Measurements from ENCODE around the gene PLSCR1. TPM values are rescaled to one million over a fixed set of nuclear protein-coding genes. Genes with fewer than 3 reads are reported as not detected.

The PLSCR1 gene
- total RNA-seq, 4 donors from 2014 or later: 23.8 to 34.4 (median 26.4) TPM

DNA sequence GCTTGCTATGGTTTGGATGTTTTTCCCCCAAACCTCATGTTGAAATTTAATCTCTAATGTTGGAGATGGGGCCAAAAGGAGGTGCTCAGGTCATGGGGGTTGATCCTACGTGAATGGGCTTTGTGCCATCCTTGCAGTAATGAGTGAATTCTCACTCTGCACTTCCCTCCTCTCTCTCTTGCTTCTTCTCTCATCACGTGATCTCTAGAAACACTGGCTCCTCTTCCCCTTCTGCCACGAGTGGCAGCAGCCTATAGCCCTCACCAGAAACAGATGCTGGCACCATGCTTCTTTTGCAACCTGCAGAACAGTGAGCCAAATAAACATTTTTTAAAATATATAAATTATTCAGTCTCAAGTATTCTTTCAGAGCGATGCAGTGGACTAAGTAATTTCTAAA is 13.3 kb upstream of the PLSCR1 start:
- WGBS, 2 donors: 55 to 67% methylated on average over 4 of the region's 4 CpGs
- no peak overlapping the region for H3K4me3 ChIP-seq (ENCODE audit: low read depth, poor library complexity, severe bottlenecking)
- intact Hi-C loops (cut with DNase I; ENCODE audit: low total_unique reads): no loop called here
- TF ChIP-seq POLR2A (IDR thresholded peaks at IDR 0.05): no peak
- TF ChIP-seq, protein P1, sequence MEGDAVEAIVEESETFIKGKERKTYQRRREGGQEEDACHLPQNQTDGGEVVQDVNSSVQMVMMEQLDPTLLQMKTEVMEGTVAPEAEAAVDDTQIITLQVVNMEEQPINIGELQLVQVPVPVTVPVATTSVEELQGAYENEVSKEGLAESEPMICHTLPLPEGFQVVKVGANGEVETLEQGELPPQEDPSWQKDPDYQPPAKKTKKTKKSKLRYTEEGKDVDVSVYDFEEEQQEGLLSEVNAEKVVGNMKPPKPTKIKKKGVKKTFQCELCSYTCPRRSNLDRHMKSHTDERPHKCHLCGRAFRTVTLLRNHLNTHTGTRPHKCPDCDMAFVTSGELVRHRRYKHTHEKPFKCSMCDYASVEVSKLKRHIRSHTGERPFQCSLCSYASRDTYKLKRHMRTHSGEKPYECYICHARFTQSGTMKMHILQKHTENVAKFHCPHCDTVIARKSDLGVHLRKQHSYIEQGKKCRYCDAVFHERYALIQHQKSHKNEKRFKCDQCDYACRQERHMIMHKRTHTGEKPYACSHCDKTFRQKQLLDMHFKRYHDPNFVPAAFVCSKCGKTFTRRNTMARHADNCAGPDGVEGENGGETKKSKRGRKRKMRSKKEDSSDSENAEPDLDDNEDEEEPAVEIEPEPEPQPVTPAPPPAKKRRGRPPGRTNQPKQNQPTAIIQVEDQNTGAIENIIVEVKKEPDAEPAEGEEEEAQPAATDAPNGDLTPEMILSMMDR (IDR thresholded peaks at IDR 0.05): no peak
- no peak for DNase-seq (ENCODE audit: low spot score in 2 of 2)

DNA sequence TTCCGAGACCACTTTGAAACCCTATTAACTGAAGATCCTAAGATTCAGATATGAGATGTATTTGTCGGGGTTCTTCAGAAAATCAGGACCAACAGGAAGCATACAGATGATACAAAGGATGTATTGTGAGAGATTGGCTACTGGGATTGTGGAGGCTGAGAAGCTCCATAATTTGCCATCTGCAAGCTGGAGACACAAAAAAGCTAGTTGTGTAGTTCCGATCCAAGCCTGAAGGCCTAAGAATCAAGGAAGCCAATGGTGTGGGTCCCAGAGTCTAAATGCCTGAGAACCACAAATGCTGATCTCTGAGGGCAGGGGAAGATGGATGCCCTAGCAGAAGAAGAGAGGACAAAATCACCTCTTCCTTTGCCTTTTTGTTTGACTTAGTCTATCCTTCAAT is 10.9 kb upstream of the PLSCR1 start:
- no peak for DNase-seq (ENCODE audit: low spot score in 2 of 2)
- H3K4me3 ChIP-seq (ENCODE audit: low read depth, poor library complexity, severe bottlenecking): no peak overlapping the region
- 88 to 94% methylated on average over 3 of the region's 3 CpGs for WGBS, 2 donors
- intact Hi-C loops (cut with DNase I; ENCODE audit: low total_unique reads): no loop called here
- no peak for TF ChIP-seq POLR2A (IDR thresholded peaks at IDR 0.05)
- TF ChIP-seq, protein P1 (IDR thresholded peaks at IDR 0.05): no peak

DNA sequence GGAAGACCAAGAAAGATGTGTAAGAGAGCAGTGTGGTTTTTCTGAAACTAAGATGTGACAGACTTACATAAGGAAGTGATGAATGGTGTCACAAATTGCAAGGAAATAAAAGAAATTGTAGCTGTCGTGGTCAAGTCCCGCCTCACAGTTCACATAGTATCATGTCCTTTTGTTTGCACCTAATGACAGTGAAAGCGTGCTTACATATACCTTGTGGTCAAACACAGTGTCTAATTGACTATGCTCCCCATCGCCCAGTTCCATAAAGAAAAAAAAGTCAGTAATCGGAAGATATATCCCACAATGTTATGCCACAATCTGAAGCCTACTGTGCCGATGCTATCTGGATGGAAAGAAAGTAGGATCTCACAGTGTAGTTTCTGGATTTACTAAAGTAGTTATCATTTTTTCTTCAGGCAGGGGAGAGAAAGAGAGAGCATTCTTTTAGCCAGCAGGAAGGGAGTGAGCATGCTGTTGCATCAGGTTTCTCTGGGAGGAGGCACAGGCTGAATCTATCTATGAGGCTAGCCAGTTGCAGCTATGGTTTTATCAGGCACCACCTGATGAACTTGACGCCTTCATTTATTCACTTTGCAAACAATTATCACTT is 9.8 kb upstream of the PLSCR1 start:
- TF ChIP-seq, protein P1 (IDR thresholded peaks at IDR 0.05): no peak
- no peak for TF ChIP-seq POLR2A (IDR thresholded peaks at IDR 0.05)
- intact Hi-C loops (cut with DNase I; ENCODE audit: low total_unique reads): no loop called here
- DNase-seq (ENCODE audit: low spot score in 2 of 2): no peak
- H3K4me3 ChIP-seq (ENCODE audit: low read depth, poor library complexity, severe bottlenecking): no peak overlapping the region
- 88 to 92% methylated on average over 7 of the region's 7 CpGs for WGBS, 2 donors

DNA sequence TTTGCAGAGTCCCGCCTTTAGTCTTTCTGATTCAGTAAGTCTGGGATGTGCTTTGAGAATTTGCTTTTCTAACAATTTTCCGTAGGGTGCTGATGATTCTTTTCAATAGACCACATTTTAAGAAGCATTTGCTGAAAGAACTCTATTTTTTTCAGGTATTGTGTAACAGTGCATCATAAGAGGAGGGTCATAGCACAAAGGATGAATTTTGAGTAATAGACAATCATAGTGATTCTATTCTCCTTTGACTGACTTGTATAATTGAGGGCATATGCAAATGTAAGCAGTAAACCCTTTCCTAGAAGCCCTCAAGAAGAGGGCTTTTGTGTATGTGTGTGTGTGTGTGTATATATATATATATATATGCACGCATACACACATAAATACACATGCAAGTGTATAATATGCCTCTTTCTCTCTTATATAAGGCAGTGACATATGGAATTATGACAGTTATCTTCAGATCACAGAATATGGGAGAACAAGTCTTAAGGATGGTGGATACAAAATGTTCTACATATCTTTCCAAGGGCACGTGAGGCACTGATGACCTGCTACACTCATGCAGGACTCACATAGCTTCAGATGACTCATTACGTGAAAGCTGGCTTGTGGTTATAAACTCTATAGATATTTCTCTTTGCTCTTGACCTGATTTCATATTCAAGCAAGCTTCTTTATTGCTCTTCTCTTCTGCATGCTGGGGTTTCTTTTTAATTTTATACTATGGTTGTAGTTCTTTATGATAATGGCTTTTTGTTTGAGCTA is 6.5 kb upstream of the PLSCR1 start:
- no peak for DNase-seq (ENCODE audit: low spot score in 2 of 2)
- intact Hi-C loops (cut with DNase I; ENCODE audit: low total_unique reads): no loop called here
- WGBS, 2 donors: 75 to 85% methylated on average over 5 of the region's 5 CpGs
- no peak overlapping the region for H3K4me3 ChIP-seq (ENCODE audit: low read depth, poor library complexity, severe bottlenecking)
- no peak for TF ChIP-seq POLR2A (IDR thresholded peaks at IDR 0.05)
- TF ChIP-seq, protein P1 (IDR thresholded peaks at IDR 0.05): no peak

DNA sequence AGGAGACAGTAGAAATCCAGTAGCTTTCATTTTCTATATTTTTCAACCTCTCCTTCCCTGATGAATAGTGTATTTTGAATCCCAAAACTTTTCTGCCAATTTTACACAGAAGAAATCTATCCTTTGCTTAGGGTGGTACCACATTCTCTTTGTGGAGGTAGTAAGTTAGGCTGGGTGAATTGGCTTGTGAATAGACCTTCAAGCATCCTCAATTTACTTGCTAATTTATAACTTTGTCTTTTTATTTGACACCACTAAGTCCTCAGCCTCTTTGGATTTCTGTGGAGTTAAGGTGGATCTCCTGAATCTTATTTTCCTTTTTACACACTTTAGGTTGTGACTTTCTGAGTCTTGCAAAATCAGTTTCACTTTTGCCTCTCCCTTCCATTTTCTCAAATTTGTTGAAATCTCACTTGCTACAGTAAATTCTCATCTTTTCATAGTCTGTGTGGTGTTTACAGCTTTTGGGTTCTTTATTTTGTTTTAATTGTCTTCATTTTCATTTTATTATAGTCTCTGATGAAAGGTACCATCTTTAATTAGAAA is 5.7 kb upstream of the PLSCR1 start:
- intact Hi-C loops (cut with DNase I; ENCODE audit: low total_unique reads): no loop called here
- TF ChIP-seq, protein P1 (IDR thresholded peaks at IDR 0.05): no peak
- TF ChIP-seq POLR2A (IDR thresholded peaks at IDR 0.05): no peak
- no peak overlapping the region for H3K4me3 ChIP-seq (ENCODE audit: low read depth, poor library complexity, severe bottlenecking)
- DNase-seq (ENCODE audit: low spot score in 2 of 2): no peak
